ENCODE data around the gene FKBP9. TPM values are rescaled to one million over a fixed set of nuclear protein-coding genes. Genes with fewer than 3 reads are reported as not detected.

Gene FKBP9
- total RNA-seq, 1 experiment from 2014 or later, result 155 TPM

DNA sequence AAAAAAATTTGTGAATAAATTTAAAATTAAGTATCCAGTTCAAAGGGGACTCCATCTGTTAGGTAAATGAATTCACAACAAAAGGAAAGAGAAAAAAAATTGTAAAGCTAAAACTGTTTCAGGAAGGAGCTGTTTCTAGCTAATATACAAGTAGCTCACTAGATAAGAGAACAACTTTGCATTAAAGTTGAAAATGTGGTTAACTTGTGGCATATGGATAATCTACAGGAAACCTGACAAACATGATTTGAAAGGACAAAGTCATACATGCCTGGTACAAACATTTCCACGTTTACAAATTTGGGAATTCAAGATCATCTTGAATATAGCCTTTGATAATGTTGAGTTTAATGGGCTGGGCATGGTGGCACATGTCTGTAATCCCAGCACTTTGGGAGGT lies 96.5 kb downstream of the FKBP9 start:
- no peaks in the 10 kb centered on the region for H3K9me2 ChIP-seq (ENCODE audit: insufficient read depth)
- TF ChIP-seq, protein P1, sequence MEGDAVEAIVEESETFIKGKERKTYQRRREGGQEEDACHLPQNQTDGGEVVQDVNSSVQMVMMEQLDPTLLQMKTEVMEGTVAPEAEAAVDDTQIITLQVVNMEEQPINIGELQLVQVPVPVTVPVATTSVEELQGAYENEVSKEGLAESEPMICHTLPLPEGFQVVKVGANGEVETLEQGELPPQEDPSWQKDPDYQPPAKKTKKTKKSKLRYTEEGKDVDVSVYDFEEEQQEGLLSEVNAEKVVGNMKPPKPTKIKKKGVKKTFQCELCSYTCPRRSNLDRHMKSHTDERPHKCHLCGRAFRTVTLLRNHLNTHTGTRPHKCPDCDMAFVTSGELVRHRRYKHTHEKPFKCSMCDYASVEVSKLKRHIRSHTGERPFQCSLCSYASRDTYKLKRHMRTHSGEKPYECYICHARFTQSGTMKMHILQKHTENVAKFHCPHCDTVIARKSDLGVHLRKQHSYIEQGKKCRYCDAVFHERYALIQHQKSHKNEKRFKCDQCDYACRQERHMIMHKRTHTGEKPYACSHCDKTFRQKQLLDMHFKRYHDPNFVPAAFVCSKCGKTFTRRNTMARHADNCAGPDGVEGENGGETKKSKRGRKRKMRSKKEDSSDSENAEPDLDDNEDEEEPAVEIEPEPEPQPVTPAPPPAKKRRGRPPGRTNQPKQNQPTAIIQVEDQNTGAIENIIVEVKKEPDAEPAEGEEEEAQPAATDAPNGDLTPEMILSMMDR (conservative IDR thresholded peaks at IDR 0.05), result no peak
- no peak for TF ChIP-seq EZH2 (IDR thresholded peaks at IDR 0.05; ENCODE audit: low read depth)
- H4K20me1 ChIP-seq (ENCODE audit: insufficient read depth), result peaks cover 13% of the 10 kb centered on the region
- H3K27ac ChIP-seq, result no peak overlapping the region
- DNase-seq, result no peak
- H3K36me3 ChIP-seq (ENCODE audit: low read depth), result 0 out of 2 replicates have a peak, but pooled peaks cover 5% of the 10 kb centered on the region
- peaks cover 5% of the 10 kb centered on the region; the same call in 1 of the 2 replicates for H3K4me1 ChIP-seq (replicated peaks; ENCODE audit: insufficient read depth)
- H3K9me3 ChIP-seq (ENCODE audit: insufficient read depth, low read depth), result no peaks in the 10 kb centered on the region
- H3F3A ChIP-seq (ENCODE audit: insufficient read depth, low read depth), result peaks cover 6% of the 10 kb centered on the region; the same call in 1 of the 2 replicates
- peaks cover 93% of the 10 kb centered on the region for H3K79me2 ChIP-seq (ENCODE audit: low read depth)
- H2AFZ ChIP-seq, result no peak overlapping the region
- intact Hi-C loops (cut with micrococcal nuclease; ENCODE audit: unreplicated experiment), result no loop called here
- H3K4me3 ChIP-seq, result no peak overlapping the region
- CTCF ChIA-PET, result no interaction called here
- H3K4me2 ChIP-seq, result no peak overlapping the region
- H3K27me3 ChIP-seq (ENCODE audit: insufficient read depth, low read depth), result no peaks in the 10 kb centered on the region
- BruUV-seq (replicated peaks), result no TSS peak
- POLR2A ChIA-PET (ENCODE audit: unreplicated experiment), result interaction anchor here (0.5 kb wide), 1 partner anchor 207 kb away, joined by 4 read pairs; no protein-coding TSS in a partner anchor

- no peak for TF ChIP-seq EZH2 (IDR thresholded peaks at IDR 0.05; ENCODE audit: low read depth)
- TF ChIP-seq, protein P1 (conservative IDR thresholded peaks at IDR 0.05), result no peak
- no peak for DNase-seq
- Histone ChIP-seq H3K9me3 (ENCODE audit: insufficient read depth, low read depth) (no peaks in the 10 kb centered on the region), H3K4me1 (replicated peaks; ENCODE audit: insufficient read depth) (peaks cover 5% of the 10 kb centered on the region; the same call in 1 of the 2 replicates), H3K4me3 (no peak overlapping the region), H4K20me1 (ENCODE audit: insufficient read depth) (peaks cover 13% of the 10 kb centered on the region), H2AFZ (no peak overlapping the region), H3F3A (ENCODE audit: insufficient read depth, low read depth) (peaks cover 6% of the 10 kb centered on the region; the same call in 1 of the 2 replicates), H3K79me2 (ENCODE audit: low read depth) (peaks cover 93% of the 10 kb centered on the region), H3K36me3 (ENCODE audit: low read depth) (0 out of 2 replicates have a peak, but pooled peaks cover 5% of the 10 kb centered on the region), H3K4me2 (no peak overlapping the region), H3K9me2 (ENCODE audit: insufficient read depth) (no peaks in the 10 kb centered on the region), H3K27ac (no peak overlapping the region), H3K27me3 (ENCODE audit: insufficient read depth, low read depth) (no peaks in the 10 kb centered on the region)
- intact Hi-C loops (cut with micrococcal nuclease; ENCODE audit: unreplicated experiment), result no loop called here
- ChIA-PET POLR2A (ENCODE audit: unreplicated experiment) (no interaction called here), CTCF (interaction anchor here (1.2 kb wide), 1 partner anchor 209 kb away, joined by 4 read pairs; no protein-coding TSS in a partner anchor)
- BruUV-seq (replicated peaks), result no TSS peak
Measured at GRCh38 chr7:33054261-33054964, 97.2 kb downstream of the FKBP9 start.

GRCh38 chr7:33055158-33055557 lies 97.9 kb downstream of the FKBP9 start:
- intact Hi-C loops (cut with micrococcal nuclease; ENCODE audit: unreplicated experiment), result no loop called here
- peaks cover 6% of the 10 kb centered on the region; the same call in 1 of the 2 replicates for H3F3A ChIP-seq (ENCODE audit: insufficient read depth, low read depth)
- H3K27me3 ChIP-seq (ENCODE audit: insufficient read depth, low read depth), result no peaks in the 10 kb centered on the region
- H3K9me3 ChIP-seq (ENCODE audit: insufficient read depth, low read depth), result no peaks in the 10 kb centered on the region
- 0 out of 2 replicates have a peak, but pooled peaks cover 5% of the 10 kb centered on the region for H3K36me3 ChIP-seq (ENCODE audit: low read depth)
- no peak overlapping the region for H2AFZ ChIP-seq
- H3K4me2 ChIP-seq, result no peak overlapping the region
- no TSS peak for BruUV-seq (replicated peaks)
- H3K4me1 ChIP-seq (replicated peaks; ENCODE audit: insufficient read depth), result peaks cover 5% of the 10 kb centered on the region; the same call in 1 of the 2 replicates
- no peak overlapping the region for H3K27ac ChIP-seq
- H3K79me2 ChIP-seq (ENCODE audit: low read depth), result peaks cover 93% of the 10 kb centered on the region
- H4K20me1 ChIP-seq (ENCODE audit: insufficient read depth), result peaks cover 9% of the 10 kb centered on the region
- no peaks in the 10 kb centered on the region for H3K9me2 ChIP-seq (ENCODE audit: insufficient read depth)
- no peak for TF ChIP-seq EZH2 (IDR thresholded peaks at IDR 0.05; ENCODE audit: low read depth)
- TF ChIP-seq, protein P1 (conservative IDR thresholded peaks at IDR 0.05), result no peak
- no peak for DNase-seq
- ChIA-PET CTCF (interaction anchor here (1.2 kb wide), 1 partner anchor 210 kb away, joined by 4 read pairs; no protein-coding TSS in a partner anchor), POLR2A (ENCODE audit: unreplicated experiment) (interaction anchor here (0.7 kb wide), 1 partner anchor 11 kb away, joined by 4 read pairs; no protein-coding TSS in a partner anchor)
- H3K4me3 ChIP-seq, result no peak overlapping the region

Other genes starting within 250 kb of the FKBP9 start
- gene KBTBD2, start 65.7 kb upstream of the FKBP9 start, total RNA-seq (2021), result 49.1 and 56.7 TPM in 2 replicates
- 43.8 and 60.4 TPM in 2 replicates for gene NT5C3A, start 105.3 kb downstream of the FKBP9 start, total RNA-seq (2021)
- gene RP9, start 152.0 kb downstream of the FKBP9 start, total RNA-seq (2021), result 15.4 and 22.1 TPM in 2 replicates
- 12.4 and 13.1 TPM in 2 replicates for gene BBS9, start 172.1 kb downstream of the FKBP9 start, total RNA-seq (2021)

Measured in PC-9 (cell line).